HG03439 (cell line): ENCODE results near the gene TNFSF10.

Experiments used
- ATAC-seq: cut with Tn5 transposase; IDR thresholded peaks from one replicate; pipeline ENCODE4 v1.9.1; 2021; ENCODE audit warnings: mild to moderate bottlenecking, moderate library complexity; ENCODE audit not compliant: unreplicated experiment

Gene TNFSF10

GRCh38 chr3:172461530-172462138 is 61.6 kb downstream of the TNFSF10 start:
- ATAC-seq = no peak

DNA sequence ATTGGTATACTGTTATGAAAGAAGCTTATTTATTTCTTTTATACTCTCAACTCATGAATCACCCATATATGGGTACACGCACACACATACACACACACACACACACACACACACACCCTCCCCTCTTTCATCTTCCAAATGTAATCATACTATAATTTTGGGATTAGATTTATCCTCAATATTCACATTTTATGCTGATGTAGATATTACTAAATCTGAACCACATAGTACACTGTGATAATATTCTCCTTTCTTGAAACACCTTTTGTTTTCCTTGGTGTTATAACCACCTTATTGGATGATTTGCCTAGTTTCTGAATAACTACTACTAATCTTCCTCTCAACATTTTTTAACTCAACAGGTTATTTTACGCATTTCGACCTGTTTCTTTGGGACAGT is 66.8 kb downstream of the TNFSF10 start:
- ATAC-seq = no peak
